DMS53 treated with DMSO at 0.1 percent for 48 hours (cell line): ENCODE results near the gene AKAP1.

Experiments
- DNase-seq: peaks from one replicate; lab custom pipeline; 2025; ENCODE audit not compliant: unreplicated experiment; lab: John Stamatoyannopoulos, UW

Gene AKAP1

GRCh38 chr17:57164814-57165213 lies 79.8 kb downstream of the AKAP1 start:
- DNase-seq = no peak

DNA sequence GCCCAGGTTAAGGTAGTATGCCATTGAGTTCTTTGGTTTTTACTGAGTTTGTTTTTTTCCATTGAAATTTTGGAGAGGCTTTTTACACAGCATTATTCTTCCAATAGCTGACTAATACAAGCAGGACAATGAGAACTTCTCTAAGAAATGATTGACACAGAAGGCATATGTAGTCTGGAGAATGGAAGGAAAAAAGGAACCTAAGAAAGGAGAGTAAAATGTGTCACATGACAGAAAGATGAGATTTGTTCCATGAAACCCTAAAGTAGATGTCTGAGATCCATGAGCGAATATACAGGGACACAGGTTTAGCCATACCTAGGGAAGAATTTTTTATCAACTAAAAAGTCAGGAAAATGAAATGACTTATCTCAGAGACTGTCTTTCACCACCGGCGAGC lies 80.7 kb downstream of the AKAP1 start:
- DNase-seq = no peak

- no peak for DNase-seq
These were observed 81.8 kb downstream of the AKAP1 start for GRCh38 chr17:57166803-57167202.

DNA sequence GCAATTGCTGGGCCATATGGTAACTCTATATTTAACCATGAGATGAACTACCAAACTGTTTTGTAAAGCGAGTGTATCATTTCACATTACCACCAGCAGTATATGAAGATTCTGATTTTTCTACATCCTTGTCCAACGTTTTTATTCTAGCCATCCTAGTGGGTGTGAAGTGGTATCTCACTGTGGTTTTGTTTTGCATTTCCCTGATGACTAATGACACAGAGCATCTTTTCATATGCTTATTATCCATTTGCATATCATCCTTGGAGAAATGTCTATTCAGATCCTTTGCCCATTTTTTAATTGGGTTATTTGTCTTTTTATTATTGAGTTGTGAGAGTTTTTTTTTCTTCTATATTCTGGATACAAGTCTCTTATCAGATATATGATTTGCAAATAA lies 83.6 kb downstream of the AKAP1 start:
- no peak for DNase-seq

- DNase-seq = no peak
These were observed 85.8 kb downstream of the AKAP1 start for GRCh38 chr17:57170866-57171265.
